HCT116 (cell line): ENCODE measurements around the gene OR52A1. TPM values are rescaled to one million over a fixed set of nuclear protein-coding genes. Genes with fewer than 3 reads are reported as not detected.

Source experiments
- ATAC-seq: fragments of 200-7000 bp; cut with Tn5 transposase; 2 replicates; pipeline ENCODE4 v1.9.1; 2020; ENCODE audit warnings: mild to moderate bottlenecking, moderate library complexity
- BruUV-seq: library from RNA; stranded (reverse); fragments of 400-500 nt; replicated peaks from 2 replicates; lab custom pipeline; 2021; lab: Mats Ljungman, UMichigan
- CTCF ChIA-PET: fragments of 300-600 bp; sonication (Branson Sonifier 250); formaldehyde crosslinking; loops from one replicate; lab custom pipeline; 2021; ENCODE audit warnings: antibody characterized with exemption; lab: Charles Lee
- POLR2A ChIA-PET: fragments of 300-600, 350-600 bp; sonication (Branson Sonifier 250); formaldehyde crosslinking; loops from one replicate; lab custom pipeline; 2021; ENCODE audit warnings: antibody characterized with exemption; lab: Charles Lee
- RAD21 ChIA-PET, 2 experiments: fragments of 300-600 bp; sonication (Branson Sonifier 250); formaldehyde crosslinking; loops; one replicate each; lab custom pipeline; 2023; ENCODE audit warnings: low total read pairs in 2 of 2; ENCODE audit not compliant: uncharacterized antibody in 2 of 2, unreplicated experiment in 2 of 2, low non-redundant PET in 1 of 2; lab: Charles Lee
- DNase-seq: peaks from one replicate; pipeline ENCODE4 v3.0.0-alpha.2; 2010; ENCODE audit warnings: low read depth, low spot score
- H2AFZ ChIP-seq: fragments of 200-600 bp; shearing (Covaris generic), sonication (generic); 2 replicates; pipeline ENCODE4 v1.6.1; 2017; ENCODE audit warnings: low read depth, mixed run types, mixed read lengths, antibody characterized with exemption, low read length; ENCODE audit not compliant: poor library complexity, severe bottlenecking
- H3K27ac ChIP-seq: 2 replicates; pipeline ENCODE4 v1.5.1; 2012; ENCODE audit warnings: low read depth, low read length
- H3K27me3 ChIP-seq: fragments of 200-600 bp; sonication (generic); 2 replicates; pipeline ENCODE4 v1.6.1; 2016; ENCODE audit warnings: mixed run types, low read length, mixed read lengths; ENCODE audit not compliant: insufficient read depth
- H3K36me3 ChIP-seq, 2 experiments: fragments of 200-500 bp in 1 of 2; fragments of 200-600 bp in 1 of 2; sonication (Bioruptor generic) in 1 of 2; sonication (generic) in 1 of 2; 2 replicates each; pipeline versions ENCODE4 v1.5.1 to v1.6.1; 2014 to 2016; ENCODE audit warnings: low read length in 2 of 2, inconsistent platforms in 1 of 2, mixed read lengths in 1 of 2, mixed run types in 1 of 2; ENCODE audit not compliant: insufficient read depth in 2 of 2, control insufficient read depth in 1 of 2
- H3K4me1 ChIP-seq, 2 experiments: fragments of 200-600 bp in 1 of 2; sonication (generic) in 1 of 2; 2 replicates each; pipeline versions ENCODE4 v1.5.1 to v1.6.1; 2012 to 2017; ENCODE audit warnings: low read length in 2 of 2, inconsistent platforms in 1 of 2, mild to moderate bottlenecking in 1 of 2, mixed read lengths in 1 of 2, mixed run types in 1 of 2, moderate library complexity in 1 of 2; ENCODE audit not compliant: insufficient read depth in 2 of 2, control insufficient read depth in 1 of 2
- H3K4me2 ChIP-seq: fragments of 200-600 bp; sonication (generic); 2 replicates; pipeline ENCODE4 v1.6.1; 2017; ENCODE audit warnings: mixed run types, low read length, mixed read lengths
- H3K4me3 ChIP-seq, 2 experiments: fragments of 200-600 bp in 1 of 2; sonication (generic) in 1 of 2; replicated peaks in 1 of 2; 2 replicates each; pipeline ENCODE4 v1.5.1; 2011 to 2016; ENCODE audit warnings: low read length in 2 of 2, control low read depth in 1 of 2, low read depth in 1 of 2, mild to moderate bottlenecking in 1 of 2, mixed read lengths in 1 of 2, mixed run types in 1 of 2
- H3K79me2 ChIP-seq: fragments of 200-600 bp; sonication (generic); 2 replicates; pipeline ENCODE4 v1.6.1; 2017; ENCODE audit warnings: mild to moderate bottlenecking, mixed run types, low read length, moderate library complexity, mixed read lengths; ENCODE audit not compliant: insufficient read depth
- H3K9ac ChIP-seq: fragments of 200-600 bp; sonication (generic); 2 replicates; pipeline ENCODE4 v1.6.1; 2016; ENCODE audit warnings: low read length, mixed read lengths
- H3K9me2 ChIP-seq: fragments of 200-600 bp; sonication (generic), shearing (Covaris generic); 2 replicates; pipeline ENCODE4 v1.6.1; 2017; ENCODE audit warnings: mixed run types, mild to moderate bottlenecking, moderate library complexity; ENCODE audit not compliant: insufficient read depth
- H3K9me3 ChIP-seq, 2 experiments: fragments of 200-500 bp in 1 of 2; fragments of 200-600 bp in 1 of 2; sonication (Bioruptor generic) in 1 of 2; sonication (generic) in 1 of 2; 2 replicates each; pipeline ENCODE4 v1.6.1; 2014 to 2017; ENCODE audit warnings: low read length in 2 of 2, mixed read lengths in 2 of 2, inconsistent platforms in 1 of 2, low read depth in 1 of 2, mild to moderate bottlenecking in 1 of 2, mixed run types in 1 of 2, moderate library complexity in 1 of 2; ENCODE audit not compliant: control insufficient read depth in 1 of 2, insufficient read depth in 1 of 2
- H4K20me1 ChIP-seq: fragments of 200-600 bp; sonication (generic), shearing (Covaris generic); 2 replicates; pipeline ENCODE4 v1.6.1; 2017; ENCODE audit warnings: mixed run types, mild to moderate bottlenecking, moderate library complexity; ENCODE audit not compliant: insufficient read depth
- CBX3 ChIP-seq: IDR thresholded peaks from 2 replicates; pipeline ENCODE4 v1.6.1; 2012; ENCODE audit warnings: low read depth
- CEBPB ChIP-seq: IDR thresholded peaks from 2 replicates; pipeline ENCODE4 v1.6.1; 2012; ENCODE audit warnings: low read depth
- CTCF ChIP-seq, 3 experiments: fragments of 200-600 bp in 1 of 3; sonication (generic) in 1 of 3; IDR thresholded peaks in 2 of 3; conservative IDR thresholded peaks in 1 of 3; 2 replicates each; pipeline ENCODE4 v1.5.1; 2012 to 2017; ENCODE audit warnings: low read depth in 2 of 3, low read length in 2 of 3, antibody characterized with exemption in 1 of 3, borderline replicate concordance in 1 of 3, control low read depth in 1 of 3, mild to moderate bottlenecking in 1 of 3, mixed read lengths in 1 of 3, mixed run types in 1 of 3, moderate library complexity in 1 of 3; ENCODE audit not compliant: insufficient read depth in 1 of 3
- EGR1 ChIP-seq: IDR thresholded peaks from 2 replicates; pipeline ENCODE4 v1.6.1; 2012; ENCODE audit warnings: low read depth
- ELF1 ChIP-seq: IDR thresholded peaks from 2 replicates; pipeline ENCODE4 v1.6.1; 2012; ENCODE audit warnings: low read depth, borderline replicate concordance
- EZH2 ChIP-seq: fragments of 200-600 bp; sonication (generic); IDR thresholded peaks from 2 replicates; pipeline ENCODE4 v1.6.1; 2017; ENCODE audit warnings: antibody characterized with exemption, mixed run types
- EZH2phosphoT487 ChIP-seq: fragments of 200-600 bp; IDR thresholded peaks from 2 replicates; pipeline ENCODE4 v1.6.1; 2018; ENCODE audit warnings: antibody characterized with exemption, borderline replicate concordance
- FOSL1 ChIP-seq: IDR thresholded peaks from 2 replicates; pipeline ENCODE4 v1.6.1; 2012; ENCODE audit warnings: low read depth
- JUND ChIP-seq: IDR thresholded peaks from 2 replicates; pipeline ENCODE4 v1.6.1; 2012
- MAX ChIP-seq: IDR thresholded peaks from 2 replicates; pipeline ENCODE4 v1.6.1; 2012
- POLR2A ChIP-seq: IDR thresholded peaks from 2 replicates; pipeline ENCODE4 v1.7.0; 2011; ENCODE audit warnings: borderline replicate concordance; ENCODE audit not compliant: insufficient read depth, insufficient read length; ENCODE audit errors: extremely low read depth
- POLR2AphosphoS5 ChIP-seq: IDR thresholded peaks from 2 replicates; pipeline ENCODE4 v1.6.1; 2011; ENCODE audit warnings: mild to moderate bottlenecking, low read depth, low read length, moderate library complexity
- RAD21 ChIP-seq: IDR thresholded peaks from 2 replicates; pipeline ENCODE4 v1.6.1; 2012; ENCODE audit warnings: low read depth, mild to moderate bottlenecking
- REST ChIP-seq: IDR thresholded peaks from 2 replicates; pipeline ENCODE4 v1.6.1; 2012; ENCODE audit warnings: low read depth
- SIN3A ChIP-seq: IDR thresholded peaks from 2 replicates; pipeline ENCODE4 v1.6.1; 2012; ENCODE audit warnings: low read depth
- SRF ChIP-seq: IDR thresholded peaks from 2 replicates; pipeline ENCODE4 v1.6.1; 2012; ENCODE audit warnings: low read depth
- TCF7L2 ChIP-seq: IDR thresholded peaks from 2 replicates; pipeline ENCODE4 v1.7.0; 2011; ENCODE audit warnings: borderline replicate concordance, inconsistent platforms; ENCODE audit not compliant: insufficient read depth, insufficient read length; ENCODE audit errors: extremely low read depth
- YY1 ChIP-seq: IDR thresholded peaks from 2 replicates; pipeline ENCODE4 v1.6.1; 2011; ENCODE audit warnings: low read length, low read depth, moderate library complexity, mild to moderate bottlenecking; ENCODE audit not compliant: insufficient replicate concordance; ENCODE audit errors: extremely low read depth
- ZBTB33 ChIP-seq: IDR thresholded peaks from 2 replicates; pipeline ENCODE4 v1.6.1; 2011; ENCODE audit warnings: mild to moderate bottlenecking, low read length, moderate library complexity; ENCODE audit not compliant: insufficient replicate concordance; ENCODE audit errors: extremely low read depth
- ZFX ChIP-seq: fragments of 450-650 bp; IDR thresholded peaks from 2 replicates; pipeline ENCODE4 v1.6.1; 2017
- intact Hi-C: fragments of 100-400 bp; cut with micrococcal nuclease; formaldehyde crosslinking; loops from 2 replicates; pipeline ENCODE4 v1.10.0; 2022
- total RNA-seq: library from RNA; stranded (reverse); gene quantifications from one replicate; pipeline ENCODE4 v1.2.1, GENCODE V29; 2021; ENCODE audit not compliant: unreplicated experiment

Gene OR52A1
- total RNA-seq, 1 experiment from 2014 or later, result not detected

- POLR2A ChIA-PET, result interaction anchor here (0.7 kb wide), 1 partner anchor 9 kb away, joined by 3 read pairs; no protein-coding TSS in a partner anchor
- H3K4me1 ChIP-seq, result no peaks in the 10 kb centered on the region
- H2AFZ ChIP-seq, result no peak overlapping the region
- CTCF ChIA-PET, result interaction anchor here (1.2 kb wide), 1 partner anchor 73 kb away, joined by 3 read pairs; no protein-coding TSS in a partner anchor
- no peaks in the 10 kb centered on the region for H3K9me3 ChIP-seq
- ATAC-seq (no peak), DNase-seq (no peak)
- no TSS peak for BruUV-seq
- H3K4me2 ChIP-seq, result no peak overlapping the region
- RAD21 ChIA-PET, result no interaction called here
- H4K20me1 ChIP-seq, result no peaks in the 10 kb centered on the region
- no peak overlapping the region for H3K27ac ChIP-seq
- no peaks in the 10 kb centered on the region for H3K36me3 ChIP-seq
- peaks cover 44% of the 10 kb centered on the region for H3K27me3 ChIP-seq
- H3K4me3 ChIP-seq, result no peak overlapping the region
- no peak overlapping the region for H3K9ac ChIP-seq
- H3K79me2 ChIP-seq, result no peaks in the 10 kb centered on the region
- H3K9me2 ChIP-seq, result no peaks in the 10 kb centered on the region
- TF ChIP-seq MAX, result no peak
- no peak for TF ChIP-seq POLR2A
- no peak for TF ChIP-seq SIN3A
- TF ChIP-seq EZH2, result no peak
- TF ChIP-seq TCF7L2, result no peak
- TF ChIP-seq REST, result no peak
- TF ChIP-seq YY1, result no peak
- no peak for TF ChIP-seq POLR2AphosphoS5
- no peak for TF ChIP-seq JUND
- no peak for TF ChIP-seq CEBPB
- TF ChIP-seq ZFX, result no peak
- TF ChIP-seq EGR1, result no peak
- no peak for TF ChIP-seq ZBTB33
- TF ChIP-seq CTCF (IDR thresholded peaks at IDR 0.05 in 2 of 3, conservative IDR thresholded peaks at IDR 0.05 in 1 of 3; ENCODE audit: borderline replicate concordance in 1 of 3, insufficient read depth in 1 of 3, low read depth in 2 of 3, low read length in 2 of 3), result no peak
- no peak for TF ChIP-seq ELF1
- no peak for TF ChIP-seq CBX3
- TF ChIP-seq RAD21, result no peak
- TF ChIP-seq EZH2phosphoT487, result no peak
- no peak for TF ChIP-seq FOSL1
- TF ChIP-seq SRF, result no peak
- intact Hi-C loops, result no loop called here
Observed at GRCh38 chr11:5198285-5198684, 43.7 kb upstream of the OR52A1 start.
